Mesodermal cell (in vitro differentiated cells): ENCODE data around the gene OPCML.

Experiments
- H3K27ac ChIP-seq: 2 replicates; pipeline ENCODE4 v1.7.0; 2013; ENCODE audit warnings: mild to moderate bottlenecking, low read depth, low read length, moderate library complexity; ENCODE audit not compliant: severe bottlenecking
- H3K36me3 ChIP-seq: 2 replicates; pipeline ENCODE4 v1.7.1; 2013; ENCODE audit warnings: mild to moderate bottlenecking, low read length, moderate library complexity; ENCODE audit not compliant: control insufficient read depth, insufficient read depth
- H3K4me1 ChIP-seq: one replicate; pipeline ENCODE4 v1.7.1; 2013; ENCODE audit warnings: mild to moderate bottlenecking, low read length; ENCODE audit not compliant: insufficient read depth, control insufficient read depth, poor library complexity, severe bottlenecking
- H3K4me3 ChIP-seq: 2 replicates; pipeline ENCODE4 v1.7.0; 2013; ENCODE audit warnings: low read length, control low read depth, mild to moderate bottlenecking; ENCODE audit not compliant: insufficient read depth, poor library complexity, severe bottlenecking; ENCODE audit errors: extremely low read depth
- H3K9me3 ChIP-seq: 2 replicates; pipeline ENCODE4 v1.7.1; 2013; ENCODE audit warnings: mild to moderate bottlenecking, low read length, moderate library complexity; ENCODE audit not compliant: control insufficient read depth
- WGBS, 2 experiments: methylation state at CpG; one replicate each; pipeline ENCODE4 v1.1.5; 2013; ENCODE audit warnings: missing lambda C conversion rate in 2 of 2; ENCODE audit not compliant: insufficient coverage in 2 of 2; 5-methylcytosine and 5-hydroxymethylcytosine counted together

Gene OPCML

GRCh38 chr11:132658004-132658403 is 874.3 kb downstream of the OPCML start:
- Histone ChIP-seq H3K4me1 (no peaks in the 10 kb centered on the region), H3K36me3 (no peaks in the 10 kb centered on the region), H3K9me3 (no peaks in the 10 kb centered on the region), H3K27ac (no peak overlapping the region), H3K4me3 (no peak overlapping the region)
- 86 to 94% methylated on average over 4 of the region's 4 CpGs for WGBS, 2 experiments

GRCh38 chr11:132655187-132655855 is 877.0 kb downstream of the OPCML start:
- no peak overlapping the region for H3K27ac ChIP-seq
- 89% methylated on average over 11 to 14 of the region's 15 CpGs for WGBS, 2 experiments
- H3K4me1 ChIP-seq: no peaks in the 10 kb centered on the region
- H3K36me3 ChIP-seq: no peaks in the 10 kb centered on the region
- no peaks in the 10 kb centered on the region for H3K9me3 ChIP-seq
- no peak overlapping the region for H3K4me3 ChIP-seq

DNA sequence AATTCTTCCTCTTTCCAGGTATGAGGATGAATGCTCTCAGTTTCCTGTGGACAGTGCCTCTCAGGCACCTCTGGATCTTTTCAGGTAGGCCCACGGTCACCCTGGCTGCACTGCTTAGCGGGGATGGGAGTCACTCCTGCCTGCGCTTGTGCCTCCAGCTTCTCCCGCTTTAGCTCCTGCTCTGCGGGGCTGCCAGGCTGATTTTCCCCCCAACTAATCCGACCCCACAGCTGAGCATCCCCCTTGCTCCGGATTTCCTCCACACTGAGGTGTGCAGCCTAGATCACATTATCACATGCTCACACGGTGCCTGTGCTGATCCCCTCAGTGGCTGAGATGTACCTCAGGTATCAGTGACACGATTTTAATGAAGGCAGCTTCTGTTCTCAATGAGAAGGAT is 879.1 kb downstream of the OPCML start:
- H3K36me3 ChIP-seq: no peaks in the 10 kb centered on the region
- no peaks in the 10 kb centered on the region for H3K9me3 ChIP-seq
- no peak overlapping the region for H3K27ac ChIP-seq
- WGBS, 2 experiments: 93 to 95% methylated on average over 5 to 9 of the region's 9 CpGs
- H3K4me3 ChIP-seq: no peak overlapping the region
- H3K4me1 ChIP-seq: no peaks in the 10 kb centered on the region

- H3K27ac ChIP-seq: no peak overlapping the region
- no peak overlapping the region for H3K4me3 ChIP-seq
- no peaks in the 10 kb centered on the region for H3K36me3 ChIP-seq
- WGBS, 2 experiments: 90 to 91% methylated on average over 8 to 9 of the region's 12 CpGs
- no peaks in the 10 kb centered on the region for H3K4me1 ChIP-seq
- H3K9me3 ChIP-seq: no peaks in the 10 kb centered on the region
Measured at GRCh38 chr11:132650969-132651720, 881.2 kb downstream of the OPCML start.

DNA sequence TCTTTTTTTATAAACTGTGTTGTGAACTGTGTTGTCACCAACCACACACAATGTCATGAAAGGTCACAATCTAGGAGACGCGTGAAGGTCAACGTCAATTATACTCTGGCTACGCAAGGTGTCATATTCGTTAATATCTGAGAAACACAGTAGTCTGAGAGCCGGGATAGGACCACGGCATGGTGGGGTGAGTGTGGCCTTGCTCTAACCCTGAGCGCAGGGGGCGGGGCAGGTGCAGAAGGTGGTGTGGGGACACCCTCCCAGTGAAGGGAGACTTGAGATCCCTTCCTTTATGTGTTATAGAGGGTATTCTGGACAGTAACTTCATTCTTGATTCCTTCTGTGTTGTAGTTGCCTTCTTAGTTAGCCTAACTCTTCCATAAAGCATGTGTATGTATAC is 883.0 kb downstream of the OPCML start:
- no peaks in the 10 kb centered on the region for H3K36me3 ChIP-seq
- WGBS, 2 experiments: 96 to 98% methylated on average over 9 of the region's 9 CpGs
- H3K4me3 ChIP-seq: no peak overlapping the region
- no peak overlapping the region for H3K27ac ChIP-seq
- H3K9me3 ChIP-seq: no peaks in the 10 kb centered on the region
- H3K4me1 ChIP-seq: no peaks in the 10 kb centered on the region

- Histone ChIP-seq H3K4me3 (no peak overlapping the region), H3K4me1 (no peaks in the 10 kb centered on the region), H3K36me3 (no peaks in the 10 kb centered on the region), H3K9me3 (no peaks in the 10 kb centered on the region), H3K27ac (no peak overlapping the region)
- WGBS, 2 experiments: 63 to 96% methylated on average over 2 to 3 of the region's 8 CpGs
Measured at GRCh38 chr11:132648851-132649250, 883.5 kb downstream of the OPCML start.

DNA sequence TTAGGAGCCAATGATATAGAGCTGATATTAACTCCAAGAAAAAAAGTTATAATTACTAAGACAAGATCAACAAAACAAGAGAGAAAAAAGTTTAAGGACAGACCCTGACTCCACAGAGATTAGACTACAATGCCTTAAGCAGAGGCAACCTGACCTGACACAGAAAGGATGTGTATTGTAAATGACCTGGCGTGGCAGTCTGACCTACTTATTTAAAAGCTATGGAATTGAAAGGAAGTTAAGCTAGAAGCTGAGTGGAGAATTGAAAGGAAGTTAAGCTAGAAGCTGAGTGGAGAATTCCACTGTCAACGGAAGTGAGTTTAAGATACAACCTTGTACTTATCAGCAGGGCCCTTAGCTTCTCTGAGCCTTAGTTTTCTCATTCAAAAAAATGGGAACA is 885.4 kb downstream of the OPCML start:
- H3K27ac ChIP-seq: no peak overlapping the region
- no peaks in the 10 kb centered on the region for H3K4me1 ChIP-seq
- H3K9me3 ChIP-seq: no peaks in the 10 kb centered on the region
- no peak overlapping the region for H3K4me3 ChIP-seq
- 82 to 100% methylated on average over 1 of the region's 2 CpGs for WGBS, 2 experiments
- no peaks in the 10 kb centered on the region for H3K36me3 ChIP-seq

DNA sequence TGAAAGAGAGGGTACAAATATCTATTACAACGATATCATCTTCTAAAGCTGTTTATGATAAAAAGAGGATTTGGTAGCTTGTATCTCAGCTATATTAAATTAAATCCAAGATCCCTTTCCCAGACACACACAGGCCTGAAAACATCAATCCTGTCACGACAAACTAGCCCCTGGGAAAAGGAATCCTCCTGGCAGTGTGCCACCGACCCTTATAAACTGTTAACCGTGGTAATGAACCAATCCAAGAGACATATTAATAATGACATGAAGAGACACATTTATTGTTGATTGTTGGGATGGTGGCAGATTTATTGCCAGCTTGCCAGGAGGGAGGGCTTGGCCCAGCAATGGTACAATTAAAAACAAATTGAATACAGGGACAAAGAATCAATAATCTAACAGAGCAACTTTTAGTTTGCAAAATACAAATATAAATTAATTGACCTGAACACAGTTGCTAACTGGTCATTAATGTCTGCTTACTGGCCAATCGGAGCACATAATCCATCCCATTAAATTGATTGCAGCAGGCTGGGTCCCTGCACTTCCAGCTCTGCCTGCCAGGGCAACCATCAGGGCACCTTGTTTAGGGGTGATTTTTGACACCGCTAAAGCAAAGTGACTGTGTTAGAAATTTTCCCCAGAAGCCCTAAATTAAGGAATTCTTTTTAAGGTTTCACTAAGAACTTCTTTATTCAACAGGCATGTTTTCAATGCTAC is 887.6 kb downstream of the OPCML start:
- Histone ChIP-seq H3K4me3 (no peak overlapping the region), H3K4me1 (no peaks in the 10 kb centered on the region), H3K36me3 (no peaks in the 10 kb centered on the region), H3K27ac (no peak overlapping the region), H3K9me3 (no peaks in the 10 kb centered on the region)
- 100% methylated on average over 1 of the region's 6 CpGs; no CpG with 5 or more reads in 1 of the 2 experiments for WGBS, 2 experiments

GRCh38 chr11:132643239-132643638 is 889.1 kb downstream of the OPCML start:
- Histone ChIP-seq H3K36me3 (no peaks in the 10 kb centered on the region), H3K9me3 (no peaks in the 10 kb centered on the region), H3K27ac (no peak overlapping the region), H3K4me3 (no peak overlapping the region), H3K4me1 (no peaks in the 10 kb centered on the region)
- WGBS, 2 experiments: 66 to 68% methylated on average over 7 to 8 of the region's 9 CpGs

DNA sequence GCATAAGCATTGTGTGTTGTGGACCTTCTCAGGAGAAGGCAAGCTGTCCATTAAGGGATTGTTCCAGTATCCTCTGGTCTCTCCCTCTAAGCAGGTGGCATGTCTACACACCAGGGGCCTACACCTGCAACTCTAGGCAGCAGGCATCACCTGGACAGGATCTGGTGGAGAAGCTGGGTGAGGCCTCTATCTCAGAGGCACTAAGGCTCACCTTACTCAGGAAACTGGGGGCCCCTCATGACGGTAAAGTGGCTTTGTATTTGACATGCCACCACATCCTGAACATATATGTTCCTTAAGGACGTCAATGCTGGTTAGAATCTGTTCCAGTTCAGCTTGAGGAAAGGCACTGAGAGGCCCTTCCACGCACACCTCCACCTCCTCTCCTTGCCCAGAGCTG is 891.3 kb downstream of the OPCML start:
- Histone ChIP-seq H3K36me3 (no peaks in the 10 kb centered on the region), H3K4me3 (no peak overlapping the region), H3K27ac (no peak overlapping the region), H3K9me3 (no peaks in the 10 kb centered on the region), H3K4me1 (no peaks in the 10 kb centered on the region)
- 92 to 94% methylated on average over 3 of the region's 3 CpGs for whole genome bisulfite sequencing, 2 experiments
